Hepatocyte (in vitro differentiated cells): Measurements from ENCODE around the gene CCL28.

Experiments
- EZH2 ChIP-seq: fragments of 200-600 bp; sonication (generic); IDR thresholded peaks from 2 replicates; pipeline ENCODE4 v1.6.1; 2016; ENCODE audit warnings: antibody characterized with exemption, mild to moderate bottlenecking, borderline replicate concordance
- EZH2phosphoT487 ChIP-seq: fragments of 200-600 bp; sonication (generic); IDR thresholded peaks from one replicate; pipeline ENCODE4 v1.6.1; 2018; ENCODE audit warnings: antibody characterized with exemption, mild to moderate bottlenecking, low read depth, moderate library complexity; ENCODE audit not compliant: unreplicated experiment, severe bottlenecking
- TF ChIP-seq, protein P1 (sequence below): fragments of 200-600 bp; sonication (generic); IDR thresholded peaks from 2 replicates; pipeline ENCODE4 v1.5.1; 2016; ENCODE audit warnings: antibody characterized with exemption, mild to moderate bottlenecking; ENCODE audit not compliant: poor library complexity

DNA sequence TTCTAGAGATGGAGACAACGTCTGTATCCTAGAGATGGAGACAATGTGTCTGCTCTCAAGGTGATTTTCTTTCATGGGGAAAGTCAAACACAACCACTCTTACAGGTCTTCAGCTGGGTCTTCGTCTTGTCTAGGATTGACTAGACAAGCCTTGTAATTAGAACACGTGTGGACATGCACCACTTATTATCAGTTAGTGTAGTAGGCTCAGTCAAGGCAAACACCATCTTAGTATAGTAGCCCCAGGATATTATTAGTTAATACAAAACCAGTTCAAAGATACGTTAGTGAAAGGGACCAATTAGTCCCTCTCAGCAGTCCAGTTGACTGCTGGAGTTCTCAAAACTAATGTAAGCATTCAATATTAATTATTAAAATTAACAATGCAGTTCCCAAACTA lies 15.1 kb upstream of the CCL28 start:
- TF ChIP-seq, protein P1, sequence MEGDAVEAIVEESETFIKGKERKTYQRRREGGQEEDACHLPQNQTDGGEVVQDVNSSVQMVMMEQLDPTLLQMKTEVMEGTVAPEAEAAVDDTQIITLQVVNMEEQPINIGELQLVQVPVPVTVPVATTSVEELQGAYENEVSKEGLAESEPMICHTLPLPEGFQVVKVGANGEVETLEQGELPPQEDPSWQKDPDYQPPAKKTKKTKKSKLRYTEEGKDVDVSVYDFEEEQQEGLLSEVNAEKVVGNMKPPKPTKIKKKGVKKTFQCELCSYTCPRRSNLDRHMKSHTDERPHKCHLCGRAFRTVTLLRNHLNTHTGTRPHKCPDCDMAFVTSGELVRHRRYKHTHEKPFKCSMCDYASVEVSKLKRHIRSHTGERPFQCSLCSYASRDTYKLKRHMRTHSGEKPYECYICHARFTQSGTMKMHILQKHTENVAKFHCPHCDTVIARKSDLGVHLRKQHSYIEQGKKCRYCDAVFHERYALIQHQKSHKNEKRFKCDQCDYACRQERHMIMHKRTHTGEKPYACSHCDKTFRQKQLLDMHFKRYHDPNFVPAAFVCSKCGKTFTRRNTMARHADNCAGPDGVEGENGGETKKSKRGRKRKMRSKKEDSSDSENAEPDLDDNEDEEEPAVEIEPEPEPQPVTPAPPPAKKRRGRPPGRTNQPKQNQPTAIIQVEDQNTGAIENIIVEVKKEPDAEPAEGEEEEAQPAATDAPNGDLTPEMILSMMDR, result no peak
- no peak for TF ChIP-seq EZH2phosphoT487
- TF ChIP-seq EZH2, result no peak
